Renal cortex interstitium (tissue), 11 donors: ENCODE data around the gene C17orf107. TPM values are rescaled to one million over a fixed set of nuclear protein-coding genes. Genes with fewer than 3 reads are reported as not detected.
"Not testable (repeated sequence)": the region's sequence is repeated elsewhere in the genome, so short reads cannot be mapped to it uniquely, and the experiment has no call there.

Experiments used
- DNase-seq, 11 donors: peaks; one replicate each; pipeline ENCODE4 v3.0.0-alpha.2; 2013; ENCODE audit warnings: low read depth in 9 of 11, low spot score in 4 of 11; ENCODE audit errors: extremely low read depth in 1 of 11
- polyA plus RNA-seq, 3 donors: library from polyadenylated mRNA; unstranded; fragments of 120-200 nt; gene quantifications; one replicate each; pipeline ENCODE4 v1.2.1, GENCODE V29; 2013; ENCODE audit not compliant: insufficient read length in 3 of 3

C17orf107 gene
- polyA plus RNA-seq, 3 donors = 1.5 to 3.0 (median 1.8) TPM

DNA sequence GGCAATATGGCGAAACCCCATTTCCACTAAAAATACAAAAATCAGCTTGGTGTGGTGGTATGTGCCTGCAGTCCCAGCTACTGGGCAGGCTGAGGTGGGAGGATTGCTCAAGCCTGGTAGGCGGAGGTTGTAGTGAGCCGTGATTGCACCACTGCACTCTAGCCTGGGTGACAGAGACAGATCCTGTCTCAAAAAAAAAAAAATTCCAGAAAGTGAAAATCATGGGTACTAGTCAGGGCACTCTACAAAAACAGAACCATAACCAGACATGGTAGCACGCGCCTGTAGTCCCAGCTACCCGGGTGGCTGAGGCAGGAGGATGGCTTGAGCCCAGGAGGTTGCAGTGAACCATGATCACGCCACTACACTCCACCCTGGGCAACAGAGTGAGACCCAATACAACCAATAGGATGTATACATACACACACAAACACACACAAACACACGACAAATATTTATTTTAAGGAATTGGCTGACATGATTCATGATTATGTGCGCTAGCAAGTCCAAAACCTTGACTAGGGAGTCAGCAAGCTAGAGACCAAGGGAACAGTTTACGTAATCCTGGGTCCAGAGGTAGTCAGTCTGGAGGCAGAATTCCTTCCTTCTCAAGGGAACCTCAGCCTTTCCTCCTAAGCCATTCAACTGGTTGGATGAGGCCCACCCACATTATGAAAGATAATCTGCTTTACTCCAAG lies 21.2 kb downstream of the C17orf107 start:
- no peak for DNase-seq

DNA sequence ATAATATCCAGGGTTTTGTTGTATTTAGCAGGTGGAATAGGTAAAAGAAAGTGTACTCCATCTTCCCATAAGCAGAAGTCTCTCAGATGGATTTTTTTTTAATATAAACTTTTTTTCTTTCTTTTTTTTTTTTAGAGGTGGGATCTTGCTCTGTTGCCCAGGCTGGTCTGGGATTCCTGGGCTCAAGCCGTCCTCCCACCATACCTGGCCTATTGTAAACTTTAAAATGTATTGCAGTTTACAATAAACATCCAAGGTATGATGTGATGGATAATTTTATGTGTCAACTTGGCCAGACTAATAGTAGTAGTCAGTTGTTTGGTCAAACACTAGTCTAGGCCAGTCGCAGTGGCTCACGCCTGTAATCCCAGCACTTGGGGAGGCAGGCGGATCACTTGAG lies 22.0 kb downstream of the C17orf107 start:
- DNase-seq = no peak

DNA sequence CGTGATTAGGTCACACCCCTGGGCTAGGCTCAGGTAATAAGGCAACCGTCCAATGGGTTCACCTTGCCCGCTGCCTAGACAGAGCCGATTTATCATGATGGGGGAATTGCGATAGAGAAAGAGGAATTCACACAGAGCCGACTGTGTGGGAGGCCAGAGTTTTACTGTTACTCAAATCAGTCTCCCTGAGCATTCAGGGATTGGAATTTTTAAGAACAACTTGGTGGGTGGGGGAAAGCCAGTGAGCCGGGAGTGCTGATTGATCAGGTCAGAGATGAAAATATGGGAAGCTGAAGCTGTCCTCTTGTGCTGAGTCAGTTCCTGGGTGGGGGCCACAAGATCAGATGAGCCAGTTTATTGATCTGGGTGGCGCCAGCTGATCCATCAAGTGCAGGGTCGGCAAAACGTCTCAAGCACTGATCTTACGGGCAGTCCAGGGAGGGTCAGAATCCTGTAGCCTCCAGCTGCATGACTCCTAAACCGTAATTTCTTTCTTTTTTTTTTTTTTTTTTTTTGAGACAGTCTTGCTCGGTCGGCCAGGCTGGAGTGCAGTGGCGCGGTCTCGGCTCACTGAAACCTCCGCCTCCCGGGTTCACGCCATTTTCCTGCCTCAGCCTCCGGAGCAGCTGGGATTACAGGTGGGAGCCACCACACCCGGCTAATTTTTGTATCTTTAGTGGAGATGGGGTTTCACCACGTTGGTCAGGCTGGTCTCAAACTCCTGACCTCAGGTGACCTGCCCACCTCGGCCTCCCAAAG lies 27.4 kb downstream of the C17orf107 start:
- not testable (repeated sequence) for DNase-seq

DNA sequence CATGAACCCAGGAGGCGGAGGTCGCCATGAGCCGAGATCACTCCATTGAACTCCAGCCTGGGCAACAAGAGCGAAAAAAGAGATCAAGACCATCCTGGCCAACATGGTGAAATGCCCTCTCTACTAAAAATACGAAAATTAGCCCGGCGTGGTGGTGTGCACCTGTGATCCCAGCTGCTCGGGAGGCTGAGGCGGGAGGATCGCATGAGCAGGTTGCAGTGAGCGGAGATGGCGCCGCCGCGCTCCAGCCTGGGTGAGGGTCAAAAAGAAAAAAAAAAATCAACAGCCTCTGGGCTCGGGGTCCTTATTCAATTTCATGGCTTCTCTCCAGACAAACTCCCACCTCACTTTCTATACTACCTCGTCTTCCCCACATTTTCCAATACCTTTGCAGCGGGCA lies 29.5 kb downstream of the C17orf107 start:
- no peak for DNase-seq

DNA sequence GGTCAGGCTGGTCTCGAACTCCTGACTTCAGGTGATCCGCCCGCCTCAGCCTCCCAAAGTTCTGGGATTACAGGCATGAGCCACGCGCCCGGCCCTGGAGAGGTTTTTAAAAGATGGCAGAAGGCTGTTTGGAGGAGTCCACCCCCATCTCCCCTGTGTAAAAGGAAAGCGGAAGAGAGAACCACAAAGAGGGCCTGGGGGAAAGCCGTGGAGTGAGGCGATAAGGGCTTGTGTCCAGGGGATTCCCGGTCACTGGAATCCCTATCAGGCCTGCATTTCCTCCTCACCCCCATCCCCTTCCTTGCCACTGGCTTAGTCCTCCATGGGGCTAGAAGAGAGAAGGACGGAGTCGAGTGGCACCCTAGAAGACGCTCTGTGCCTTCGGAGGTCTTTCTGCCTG lies 32.6 kb downstream of the C17orf107 start, which contains the start of gene GP1BA:
Gene GP1BA, plus strand, starts transcription at position 315 of the 400 bp plus-strand sequence. CDS start 328 bp downstream, outside the sequence.
- no peak for DNase-seq

DNA sequence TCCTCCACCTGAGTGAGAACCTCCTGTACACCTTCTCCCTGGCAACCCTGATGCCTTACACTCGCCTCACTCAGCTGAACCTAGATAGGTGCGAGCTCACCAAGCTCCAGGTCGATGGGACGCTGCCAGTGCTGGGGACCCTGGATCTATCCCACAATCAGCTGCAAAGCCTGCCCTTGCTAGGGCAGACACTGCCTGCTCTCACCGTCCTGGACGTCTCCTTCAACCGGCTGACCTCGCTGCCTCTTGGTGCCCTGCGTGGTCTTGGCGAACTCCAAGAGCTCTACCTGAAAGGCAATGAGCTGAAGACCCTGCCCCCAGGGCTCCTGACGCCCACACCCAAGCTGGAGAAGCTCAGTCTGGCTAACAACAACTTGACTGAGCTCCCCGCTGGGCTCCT lies 33.4 kb downstream of the C17orf107 start:
- no peak for DNase-seq

DNA sequence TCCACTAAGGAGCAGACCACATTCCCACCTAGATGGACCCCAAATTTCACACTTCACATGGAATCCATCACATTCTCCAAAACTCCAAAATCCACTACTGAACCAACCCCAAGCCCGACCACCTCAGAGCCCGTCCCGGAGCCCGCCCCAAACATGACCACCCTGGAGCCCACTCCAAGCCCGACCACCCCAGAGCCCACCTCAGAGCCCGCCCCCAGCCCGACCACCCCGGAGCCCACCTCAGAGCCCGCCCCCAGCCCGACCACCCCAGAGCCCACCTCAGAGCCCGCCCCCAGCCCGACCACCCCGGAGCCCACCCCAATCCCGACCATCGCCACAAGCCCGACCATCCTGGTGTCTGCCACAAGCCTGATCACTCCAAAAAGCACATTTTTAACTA lies 34.3 kb downstream of the C17orf107 start:
- DNase-seq = no peak

DNA sequence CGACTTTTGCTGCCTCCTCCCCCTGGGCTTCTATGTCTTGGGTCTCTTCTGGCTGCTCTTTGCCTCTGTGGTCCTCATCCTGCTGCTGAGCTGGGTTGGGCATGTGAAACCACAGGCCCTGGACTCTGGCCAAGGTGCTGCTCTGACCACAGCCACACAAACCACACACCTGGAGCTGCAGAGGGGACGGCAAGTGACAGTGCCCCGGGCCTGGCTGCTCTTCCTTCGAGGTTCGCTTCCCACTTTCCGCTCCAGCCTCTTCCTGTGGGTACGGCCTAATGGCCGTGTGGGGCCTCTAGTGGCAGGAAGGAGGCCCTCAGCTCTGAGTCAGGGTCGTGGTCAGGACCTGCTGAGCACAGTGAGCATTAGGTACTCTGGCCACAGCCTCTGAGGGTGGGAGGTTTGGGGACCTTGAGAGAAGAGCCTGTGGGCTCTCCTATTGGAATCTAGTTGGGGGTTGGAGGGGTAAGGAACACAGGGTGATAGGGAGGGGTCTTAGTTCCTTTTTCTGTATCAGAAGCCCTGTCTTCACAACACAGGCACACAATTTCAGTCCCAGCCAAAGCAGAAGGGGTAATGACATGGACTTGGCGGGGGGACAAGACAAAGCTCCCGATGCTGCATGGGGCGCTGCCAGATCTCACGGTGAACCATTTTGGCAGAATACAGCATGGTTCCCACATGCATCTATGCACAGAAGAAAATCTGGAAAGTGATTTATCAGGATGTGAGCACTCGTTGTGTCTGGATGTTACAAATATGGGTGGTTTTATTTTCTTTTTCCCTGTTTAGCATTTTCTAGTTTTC lies 35.0 kb downstream of the C17orf107 start:
- DNase-seq = no peak

DNA sequence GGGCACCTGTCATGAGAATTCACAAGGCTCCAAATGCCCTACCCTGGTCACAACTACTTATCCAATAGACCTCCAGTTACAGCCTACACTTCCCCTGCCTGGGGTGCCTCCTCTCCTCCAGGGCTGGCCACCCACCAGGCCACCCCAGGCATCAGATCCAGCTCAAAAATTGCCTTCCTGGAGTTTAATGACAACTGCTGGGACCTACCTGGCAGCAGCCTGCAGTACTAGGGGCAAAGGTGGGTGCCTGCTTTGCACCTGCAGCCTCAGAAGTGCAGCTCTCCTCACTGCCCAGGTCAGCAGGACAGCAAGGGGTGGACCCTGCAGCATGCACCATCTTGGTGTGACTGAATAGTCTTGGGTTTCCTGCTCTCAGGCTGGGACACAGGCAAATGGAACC lies 36.3 kb downstream of the C17orf107 start:
- no peak for DNase-seq

DNA sequence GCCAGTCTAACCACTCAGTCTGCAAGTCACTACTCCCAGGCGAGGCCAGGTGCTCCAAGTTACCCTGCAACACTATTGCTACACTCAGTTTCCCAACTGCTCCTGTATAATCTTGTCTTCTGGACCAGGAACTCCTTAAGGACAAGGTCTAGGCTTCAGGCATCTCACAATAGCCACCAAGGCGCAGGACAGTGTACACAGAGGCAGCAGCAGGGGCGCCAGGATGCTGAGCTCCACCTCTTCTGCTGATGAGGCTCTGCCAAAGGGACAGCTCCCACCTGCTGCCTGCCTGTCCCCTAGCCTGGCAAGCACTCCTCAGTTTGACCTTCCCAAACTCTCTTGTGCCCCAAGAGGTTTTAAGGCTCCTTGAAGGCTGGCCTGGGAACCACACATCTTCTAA lies 37.1 kb downstream of the C17orf107 start:
- DNase-seq = no peak

DNA sequence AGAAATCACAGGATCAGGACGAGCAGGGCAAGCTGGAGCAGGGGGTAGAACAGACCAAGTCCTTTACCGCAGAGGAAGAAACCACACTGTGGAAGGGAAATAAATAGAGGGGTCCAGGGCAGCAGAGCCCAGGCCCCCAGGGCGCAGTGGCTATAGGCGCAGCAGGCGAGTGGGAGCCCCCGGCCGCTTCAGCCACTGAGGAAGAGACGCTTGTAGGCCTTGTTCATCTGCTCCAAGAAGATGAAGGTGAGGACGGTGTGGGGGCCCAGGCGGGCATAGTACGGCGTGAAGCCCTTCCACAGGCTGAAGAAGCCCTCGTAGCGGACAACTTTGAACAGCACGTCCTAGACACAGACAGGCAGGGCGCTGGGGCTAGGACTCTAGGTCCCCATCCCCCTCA lies 38.2 kb downstream of the C17orf107 start:
- no peak for DNase-seq

DNA sequence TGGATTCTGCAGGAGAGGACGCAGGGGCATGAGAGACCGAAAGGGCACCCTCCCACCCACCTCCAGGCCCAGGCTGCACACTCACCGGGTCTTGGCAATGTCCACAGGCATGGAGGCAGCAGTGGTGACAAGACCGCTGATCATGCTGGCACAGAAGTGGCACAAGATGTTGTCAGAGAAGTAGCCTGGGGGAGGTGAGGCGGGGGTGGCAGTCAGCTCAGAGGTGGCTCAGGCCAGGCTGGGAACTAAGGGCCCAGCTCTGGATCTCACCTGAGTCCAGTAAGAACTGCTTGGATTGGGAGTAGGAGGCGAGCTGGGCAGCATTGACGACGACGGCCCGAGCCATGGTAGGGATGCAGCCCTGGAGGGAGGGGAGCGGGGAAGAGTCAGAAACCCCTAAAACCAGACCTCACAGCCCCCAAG lies 38.7 kb downstream of the C17orf107 start:
- no peak for DNase-seq

DNA sequence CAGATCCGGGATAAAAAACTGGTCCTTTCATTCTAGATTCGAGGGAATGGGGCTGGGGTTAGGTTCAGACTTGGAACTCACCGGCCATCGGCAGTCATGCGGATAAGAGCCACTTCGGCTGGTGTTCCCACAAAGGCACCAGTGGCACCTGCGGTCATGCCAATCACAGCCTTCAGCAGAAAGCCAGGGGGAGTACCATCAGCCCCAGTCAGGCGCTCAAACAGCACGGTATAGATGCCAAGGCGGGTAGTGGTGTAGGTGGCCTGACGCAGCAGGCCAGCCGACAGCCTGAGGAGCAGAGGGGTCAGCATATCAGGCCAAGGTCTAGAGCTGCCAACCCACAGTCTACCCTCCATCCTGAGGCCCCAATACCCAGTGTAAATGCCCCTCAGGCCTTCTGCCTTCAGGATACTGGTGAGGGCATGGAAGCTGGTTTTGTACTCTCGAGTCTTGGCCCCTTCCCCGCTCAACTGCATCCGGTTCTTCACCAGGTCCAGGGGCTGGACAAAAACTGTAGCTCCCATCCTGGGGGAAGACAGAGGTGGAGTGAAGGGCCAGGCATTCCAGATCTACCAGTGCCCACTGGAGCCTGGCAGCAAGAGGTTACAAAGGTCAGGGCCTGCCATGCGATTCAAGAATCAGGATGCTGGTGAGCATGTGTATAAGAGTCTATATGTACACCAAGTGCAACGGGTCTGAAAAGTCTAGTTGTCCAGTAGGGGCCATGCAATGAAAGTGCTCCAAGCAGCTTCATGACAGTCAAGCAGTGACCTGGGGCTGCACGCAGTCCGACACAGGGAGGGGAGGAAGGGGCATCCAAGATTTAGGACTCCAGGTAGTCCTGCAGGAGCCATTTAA lies 39.6 kb downstream of the C17orf107 start:
- DNase-seq = no peak

DNA sequence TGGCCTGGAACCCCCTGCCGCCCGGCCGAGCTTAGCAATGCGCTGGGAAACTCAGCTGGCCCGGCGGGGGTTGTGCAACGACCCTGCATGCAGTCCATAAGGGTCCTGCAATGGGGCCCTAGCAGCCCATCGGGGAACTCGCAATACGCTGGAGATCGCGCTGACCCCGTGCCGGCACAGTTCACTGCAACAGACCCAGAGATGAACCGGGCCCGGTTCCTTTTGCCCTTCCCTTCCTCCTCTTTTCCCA lies 40.1 kb downstream of the C17orf107 start:
- DNase-seq = no peak

DNA sequence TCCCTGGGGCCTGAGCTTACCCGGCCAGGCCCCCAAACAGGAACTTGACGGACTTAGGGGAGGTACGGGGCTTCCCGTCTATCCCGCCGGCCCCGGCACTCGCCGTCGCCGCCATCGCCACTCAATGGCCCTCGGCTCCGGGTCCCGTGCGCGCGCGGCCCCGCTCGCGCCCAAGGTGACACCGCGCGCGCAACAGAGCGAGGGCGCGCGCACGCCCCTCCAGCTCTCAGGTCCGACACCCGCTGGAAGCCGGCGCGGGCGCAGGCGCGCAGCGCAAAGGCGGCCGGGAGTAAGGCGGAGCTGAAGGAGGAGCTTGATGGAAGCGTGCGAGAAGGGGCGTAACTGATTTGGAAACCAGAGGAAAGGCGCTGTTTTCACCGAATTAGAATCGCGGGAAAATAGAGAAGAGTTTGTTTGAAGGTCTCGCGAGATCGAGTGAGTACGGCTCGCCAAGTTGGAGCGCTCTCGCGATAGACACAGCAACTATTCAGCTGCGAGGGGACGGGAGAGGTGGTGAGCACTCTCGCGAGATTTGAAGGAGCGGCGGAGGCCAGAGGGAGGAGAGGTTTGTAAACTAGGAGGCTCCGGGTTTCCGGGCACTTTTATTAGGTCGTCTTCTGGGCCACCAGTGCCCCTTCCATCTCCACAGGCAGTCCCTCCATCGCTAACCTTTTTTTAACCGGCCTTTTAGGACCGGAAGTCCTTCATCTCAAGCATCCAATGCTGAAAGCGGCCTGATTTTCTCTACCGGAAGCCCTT lies 40.6 kb downstream of the C17orf107 start, which contains the start of the genes RNF167 and SLC25A11:
Gene RNF167, plus strand, starts transcription at position 473 of the 759 bp plus-strand sequence. CDS start 642 bp downstream, outside the sequence.
Gene SLC25A11, minus strand, starts transcription at position 251 of the 759 bp plus-strand sequence. Its CDS starts 136 bp downstream, at position 115.
- DNase-seq = peak; percentile 96 to 100 (median 99)

DNA sequence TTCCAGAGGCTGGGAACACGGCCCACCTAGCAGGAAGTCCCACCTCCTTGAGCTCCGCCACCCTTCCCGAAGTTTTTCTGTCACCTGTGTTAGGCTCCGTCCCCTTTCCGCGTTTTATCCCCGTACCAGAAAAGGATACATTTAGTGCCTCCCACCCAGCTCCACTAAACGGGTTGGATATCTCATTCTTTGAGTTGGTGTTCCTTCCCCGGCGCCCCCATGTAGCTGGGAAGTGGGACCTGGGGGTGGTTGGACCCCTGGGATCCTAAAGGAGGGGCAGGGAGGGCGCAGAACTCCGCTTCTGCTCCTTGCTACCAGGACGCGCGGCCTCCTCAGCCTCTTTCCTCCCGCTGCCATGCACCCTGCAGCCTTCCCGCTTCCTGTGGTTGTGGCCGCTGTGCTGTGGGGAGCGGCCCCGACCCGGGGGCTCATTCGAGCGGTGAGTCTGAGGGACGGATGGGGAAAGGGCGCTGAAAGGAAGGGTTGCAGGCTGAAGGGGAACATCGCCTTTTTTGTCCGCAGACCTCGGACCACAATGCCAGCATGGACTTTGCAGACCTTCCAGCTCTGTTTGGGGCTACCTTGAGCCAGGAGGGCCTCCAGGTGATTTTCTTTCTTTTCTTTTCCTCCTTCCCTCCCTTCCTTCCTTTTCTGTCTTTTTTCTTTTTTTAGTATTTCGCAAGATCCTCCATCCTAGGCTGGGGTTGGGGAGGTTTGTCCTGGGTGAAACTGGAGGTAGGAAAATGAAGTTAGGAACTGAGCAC lies 41.4 kb downstream of the C17orf107 start:
- DNase-seq = peak in 1 of 11 donors; percentile 87

DNA sequence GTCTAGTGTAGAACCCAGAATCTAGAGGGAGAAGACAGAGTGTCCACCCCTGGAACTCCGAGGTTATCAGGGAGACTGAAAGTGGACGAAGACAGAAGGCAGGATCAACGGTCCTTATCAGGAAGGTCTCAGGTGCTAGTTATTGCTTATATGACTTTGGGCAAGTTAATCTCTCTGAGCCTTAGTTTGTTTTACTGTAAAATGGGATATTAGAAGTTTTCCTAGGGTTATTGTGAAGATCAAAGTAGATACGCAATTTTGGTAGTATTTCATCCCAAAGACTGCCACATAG lies 41.9 kb downstream of the C17orf107 start:
- no peak for DNase-seq
